Activated CD8-positive, alpha-beta T cell treated with anti-CD3 and anti-CD28 coated beads for 36 hours (primary cell): ENCODE data around the gene RARRES2. TPM values are rescaled to one million over a fixed set of nuclear protein-coding genes. Genes with fewer than 3 reads are reported as not detected.
"Not testable (repeated sequence)": the region's sequence is repeated elsewhere in the genome, so short reads cannot be mapped to it uniquely, and the experiment has no call there.

Source experiments
- ATAC-seq: fragments of 200-7000 bp; cut with Tn5 transposase; one replicate; pipeline ENCODE4 v1.10.0; 2021; ENCODE audit warnings: mild to moderate bottlenecking, moderate library complexity
- CTCF ChIA-PET: fragments of 350-600 bp; sonication (Branson Sonifier 250); formaldehyde crosslinking; loops from one replicate; lab custom pipeline; 2021; ENCODE audit warnings: antibody characterized with exemption; lab: Charles Lee
- POLR2A ChIA-PET: fragments of 350-600 bp; sonication (Branson Sonifier 250); formaldehyde crosslinking; loops from one replicate; lab custom pipeline; 2021; ENCODE audit warnings: antibody characterized with exemption; lab: Charles Lee
- DNase-seq: peaks from one replicate; pipeline ENCODE4 v3.0.0-alpha.2; 2020
- H3K27ac Mint-ChIP-seq: one replicate; pipeline ENCODE4 v1.8.0; 2021; ENCODE audit warnings: mild to moderate bottlenecking, mixed read lengths
- H3K27me3 Mint-ChIP-seq: one replicate; pipeline ENCODE4 v1.8.0; 2021; ENCODE audit warnings: mixed read lengths
- H3K36me3 Mint-ChIP-seq: one replicate; pipeline ENCODE4 v1.8.0; 2021; ENCODE audit warnings: low read depth, mixed read lengths
- H3K4me1 Mint-ChIP-seq: one replicate; pipeline ENCODE4 v1.8.0; 2021; ENCODE audit warnings: low read depth, mixed read lengths
- H3K4me3 Mint-ChIP-seq: one replicate; pipeline ENCODE4 v1.8.0; 2021; ENCODE audit warnings: mild to moderate bottlenecking, moderate library complexity, mixed read lengths
- H3K9me3 Mint-ChIP-seq: one replicate; pipeline ENCODE4 v1.8.0; 2021; ENCODE audit warnings: mixed read lengths
- intact Hi-C: fragments of 100-400 bp; cut with micrococcal nuclease; formaldehyde crosslinking; loops from one replicate; pipeline ENCODE4 v1.10.0; 2022
- total RNA-seq, 2 experiments: library from RNA; stranded (reverse); gene quantifications; one replicate each; pipeline ENCODE4 v1.2.3, GENCODE V29; 2021
- TF ChIP-seq, protein P1 (sequence below): fragments of 200-600 bp; IDR thresholded peaks from one replicate; pipeline ENCODE4 v1.8.0; 2022; ENCODE audit warnings: antibody characterized with exemption, mild to moderate bottlenecking

The RARRES2 gene
- total RNA-seq, 2 experiments from 2014 or later, result not detected

GRCh38 chr7:150322114-150322832 lies 19.2 kb downstream of the RARRES2 start:
- peak; percentile 90 for DNase-seq
- Mint-ChIP-seq H3K4me3 (peak overlapping the region; percentile 95), H3K9me3 (no peaks in the 10 kb centered on the region), H3K4me1 (peaks cover 46% of the 10 kb centered on the region), H3K36me3 (peaks cover 50% of the 10 kb centered on the region), H3K27me3 (no peaks in the 10 kb centered on the region), H3K27ac (peak overlapping the region; percentile 100)
- intact Hi-C loops, result no loop called here
- TF ChIP-seq, protein P1, sequence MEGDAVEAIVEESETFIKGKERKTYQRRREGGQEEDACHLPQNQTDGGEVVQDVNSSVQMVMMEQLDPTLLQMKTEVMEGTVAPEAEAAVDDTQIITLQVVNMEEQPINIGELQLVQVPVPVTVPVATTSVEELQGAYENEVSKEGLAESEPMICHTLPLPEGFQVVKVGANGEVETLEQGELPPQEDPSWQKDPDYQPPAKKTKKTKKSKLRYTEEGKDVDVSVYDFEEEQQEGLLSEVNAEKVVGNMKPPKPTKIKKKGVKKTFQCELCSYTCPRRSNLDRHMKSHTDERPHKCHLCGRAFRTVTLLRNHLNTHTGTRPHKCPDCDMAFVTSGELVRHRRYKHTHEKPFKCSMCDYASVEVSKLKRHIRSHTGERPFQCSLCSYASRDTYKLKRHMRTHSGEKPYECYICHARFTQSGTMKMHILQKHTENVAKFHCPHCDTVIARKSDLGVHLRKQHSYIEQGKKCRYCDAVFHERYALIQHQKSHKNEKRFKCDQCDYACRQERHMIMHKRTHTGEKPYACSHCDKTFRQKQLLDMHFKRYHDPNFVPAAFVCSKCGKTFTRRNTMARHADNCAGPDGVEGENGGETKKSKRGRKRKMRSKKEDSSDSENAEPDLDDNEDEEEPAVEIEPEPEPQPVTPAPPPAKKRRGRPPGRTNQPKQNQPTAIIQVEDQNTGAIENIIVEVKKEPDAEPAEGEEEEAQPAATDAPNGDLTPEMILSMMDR, result no peak
- ATAC-seq, result peak; percentile 66
- POLR2A ChIA-PET, result interaction anchor here (0.6 to 3.8 kb wide), 4 partner anchors 10 to 82 kb away, joined by 3 to 19 read pairs (median 8); partner anchors contain the start of gene REPIN1
- CTCF ChIA-PET, result interaction anchor here (1.2 to 1.4 kb wide), 2 partner anchors 32 to 34 kb away, joined by 3 to 4 read pairs; no protein-coding TSS in a partner anchor

DNA sequence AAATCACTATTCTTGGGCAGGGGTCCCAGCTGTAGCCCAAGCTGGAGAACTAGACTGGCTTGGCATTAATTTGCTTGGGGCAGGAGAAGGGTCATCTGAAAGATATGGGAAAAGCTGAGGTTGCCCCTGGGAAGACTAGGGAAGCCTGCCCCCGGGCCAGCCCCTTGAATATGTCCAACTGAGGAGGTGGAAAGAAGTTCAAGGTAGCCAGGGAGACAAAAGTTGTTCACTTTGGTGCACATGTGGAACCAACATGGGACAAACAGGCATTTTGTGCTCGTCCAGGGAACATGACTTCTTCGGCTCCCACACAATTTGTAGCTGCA lies 19.7 kb downstream of the RARRES2 start:
- Mint-ChIP-seq H3K4me3 (peak overlapping the region; percentile 95), H3K27ac (peak overlapping the region; percentile 100), H3K27me3 (no peaks in the 10 kb centered on the region), H3K36me3 (peaks cover 45% of the 10 kb centered on the region), H3K9me3 (no peaks in the 10 kb centered on the region), H3K4me1 (peaks cover 45% of the 10 kb centered on the region)
- CTCF ChIA-PET, result interaction anchor here (1.2 to 1.4 kb wide), 2 partner anchors 32 to 34 kb away, joined by 3 to 4 read pairs; no protein-coding TSS in a partner anchor
- ATAC-seq (no peak), DNase-seq (no peak)
- TF ChIP-seq, protein P1, result no peak
- intact Hi-C loops, result no loop called here
- POLR2A ChIA-PET, result interaction anchor here (0.6 to 3.8 kb wide), 4 partner anchors 10 to 82 kb away, joined by 3 to 19 read pairs (median 8); partner anchors contain the start of gene REPIN1

- H3K27ac Mint-ChIP-seq, result no peak overlapping the region
- no peak for ATAC-seq
- TF ChIP-seq, protein P1, result no peak
- ChIA-PET CTCF (interaction anchor here (0.9 kb wide), 1 partner anchor 12 kb away, joined by 4 read pairs; no protein-coding TSS in a partner anchor), POLR2A (no interaction called here)
- no peak for DNase-seq
- H3K9me3 Mint-ChIP-seq, result no peaks in the 10 kb centered on the region
- peaks cover 16% of the 10 kb centered on the region for H3K36me3 Mint-ChIP-seq
- no peak overlapping the region for H3K4me3 Mint-ChIP-seq
- H3K27me3 Mint-ChIP-seq, result no peaks in the 10 kb centered on the region
- intact Hi-C loops, result no loop called here
- peaks cover 22% of the 10 kb centered on the region for H3K4me1 Mint-ChIP-seq
Measured at GRCh38 chr7:150317748-150318444, 23.5 kb downstream of the RARRES2 start.

- H3K27me3 Mint-ChIP-seq, H3K4me3 Mint-ChIP-seq, intact Hi-C loops, DNase-seq, H3K9me3 Mint-ChIP-seq, H3K27ac Mint-ChIP-seq, ATAC-seq: not testable (repeated sequence)
- POLR2A ChIA-PET, result interaction anchor here (1.1 kb wide), 1 partner anchor 9 kb away, joined by 3 read pairs; no protein-coding TSS in a partner anchor
- CTCF ChIA-PET, result interaction anchor here (0.9 kb wide), 1 partner anchor 11 kb away, joined by 4 read pairs; no protein-coding TSS in a partner anchor
- H3K4me1 Mint-ChIP-seq, result peaks cover 18% of the 10 kb centered on the region
- peaks cover 12% of the 10 kb centered on the region for H3K36me3 Mint-ChIP-seq
Measured at GRCh38 chr7:150316987-150317386, 24.4 kb downstream of the RARRES2 start.

DNA sequence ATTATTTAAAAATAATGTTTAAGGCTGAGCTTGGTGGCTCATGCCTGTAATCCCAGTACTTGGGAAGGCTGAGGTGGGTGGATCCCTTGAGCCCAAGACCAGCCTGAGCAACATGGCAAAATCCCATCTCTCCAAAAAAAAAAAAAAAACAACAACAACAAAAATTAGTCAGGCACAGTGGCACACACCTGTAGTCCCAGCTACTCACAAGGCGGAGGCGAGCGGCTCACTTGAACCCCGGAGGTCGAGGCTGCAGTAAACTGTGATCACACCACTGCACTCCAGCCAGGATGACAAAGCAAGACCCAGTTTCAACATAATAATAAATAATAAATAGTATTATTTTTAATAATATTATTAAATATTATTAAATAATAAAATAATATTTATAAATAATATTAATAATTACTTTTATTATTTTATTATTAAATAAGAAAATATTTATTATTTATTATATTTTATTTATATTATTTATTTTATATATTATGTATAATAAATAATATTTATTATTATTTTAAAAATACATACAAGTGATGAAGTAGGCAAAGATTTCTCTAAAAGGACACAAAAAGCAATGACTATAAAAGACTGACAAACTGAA lies 26.7 kb downstream of the RARRES2 start:
- Mint-ChIP-seq H3K36me3 (no peaks in the 10 kb centered on the region), H3K9me3 (no peaks in the 10 kb centered on the region), H3K27me3 (no peaks in the 10 kb centered on the region), H3K27ac (no peak overlapping the region), H3K4me3 (no peak overlapping the region), H3K4me1 (no peaks in the 10 kb centered on the region)
- DNase-seq (no peak), ATAC-seq (no peak)
- POLR2A ChIA-PET, result no interaction called here
- CTCF ChIA-PET, result interaction anchor here (1.1 to 1.3 kb wide), 3 partner anchors 43 to 107 kb away, joined by 3 to 4 read pairs (median 4); no protein-coding TSS in a partner anchor
- TF ChIP-seq, protein P1, result no peak
- intact Hi-C loops, result no loop called here
